SK-N-MC (cell line): ENCODE results near the gene MID1.

Experiments used
- DNase-seq: peaks from one replicate; pipeline ENCODE4 v3.0.0-alpha.2; 2011; ENCODE audit warnings: low read depth, low spot score
- H3K27ac ChIP-seq: fragments of 200-600 bp; sonication (generic); 2 replicates; pipeline ENCODE4 v1.5.1; 2016; ENCODE audit warnings: mixed run types
- H3K36me3 ChIP-seq: fragments of 200-600 bp; sonication (generic); 2 replicates; pipeline ENCODE4 v1.6.1; 2017; ENCODE audit warnings: antibody characterized with exemption, low read length, mixed read lengths; ENCODE audit not compliant: insufficient read depth
- H3K4me3 ChIP-seq: fragments of 200-600 bp; sonication (generic); 2 replicates; pipeline ENCODE4 v1.5.1; 2016
- H3K9ac ChIP-seq: fragments of 200-600 bp; sonication (generic); 2 replicates; pipeline ENCODE4 v1.8.0; 2017; ENCODE audit warnings: mixed run types, mixed read lengths; ENCODE audit not compliant: insufficient read length
- H3K9me3 ChIP-seq: fragments of 200-600 bp; sonication (generic); 2 replicates; pipeline ENCODE4 v1.6.1; 2017; ENCODE audit warnings: low read depth, mild to moderate bottlenecking, antibody characterized with exemption, low read length, moderate library complexity, mixed read lengths
- EZH2 ChIP-seq: fragments of 200-600 bp; sonication (generic); IDR thresholded peaks from one replicate; pipeline ENCODE4 v1.6.1; 2017; ENCODE audit warnings: antibody characterized with exemption
- FOXP2 ChIP-seq: optimal IDR thresholded peaks from 2 replicates; pipeline ENCODE3; 2011; ENCODE audit warnings: mild to moderate bottlenecking, moderate library complexity; ENCODE audit not compliant: insufficient read depth; ENCODE audit errors: extremely low read length, control extremely low read depth
- POLR2AphosphoS5 ChIP-seq: IDR thresholded peaks from 2 replicates; pipeline ENCODE4 v1.6.1; 2012; ENCODE audit warnings: mild to moderate bottlenecking, low read depth, low read length, borderline replicate concordance

The MID1 gene

DNA sequence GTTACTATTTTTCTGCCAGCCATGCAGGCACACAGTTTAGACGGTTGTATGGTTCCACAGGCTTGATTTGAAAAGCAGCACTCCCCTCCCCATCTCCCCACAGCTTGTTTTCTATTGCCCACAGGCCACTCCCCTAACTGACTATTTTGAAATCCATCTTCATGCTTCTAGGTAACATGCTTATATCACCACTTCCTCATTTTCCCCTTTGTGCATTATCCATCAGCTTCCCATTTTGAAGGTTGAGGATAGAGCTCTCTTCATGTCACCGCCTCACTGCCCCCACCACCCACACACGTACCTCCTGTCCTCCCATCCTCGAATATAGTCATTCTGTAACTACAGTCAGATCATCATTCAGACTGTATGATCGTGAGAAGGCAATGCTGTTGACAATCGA lies 224.7 kb downstream of the MID1 start:
- TF ChIP-seq EZH2 (no peak), POLR2AphosphoS5 (no peak), FOXP2 (no peak)
- H3K4me3 ChIP-seq = no peak overlapping the region
- no peak for DNase-seq
- H3K9ac ChIP-seq = no peak overlapping the region
- no peak overlapping the region for H3K27ac ChIP-seq
- no peaks in the 10 kb centered on the region for H3K9me3 ChIP-seq
- no peaks in the 10 kb centered on the region for H3K36me3 ChIP-seq
